GM18951 (cell line): ENCODE results near the gene DCAKD.

Experiments used
- POLR2A ChIP-seq: IDR thresholded peaks from 4 replicates; pipeline ENCODE4 v1.6.1; 2011; ENCODE audit warnings: mild to moderate bottlenecking; ENCODE audit not compliant: insufficient read length, insufficient read depth; ENCODE audit errors: extremely low read depth
- in situ Hi-C: fragments of 300-500 bp; cut with MboI; formaldehyde crosslinking; loops from one replicate; pipeline ENCODE4 v1.12.0; 2022; ENCODE audit warnings: low sequenced_read_pairs, mixed read lengths, inconsistent platforms; ENCODE audit not compliant: unreplicated experiment

The DCAKD gene

DNA sequence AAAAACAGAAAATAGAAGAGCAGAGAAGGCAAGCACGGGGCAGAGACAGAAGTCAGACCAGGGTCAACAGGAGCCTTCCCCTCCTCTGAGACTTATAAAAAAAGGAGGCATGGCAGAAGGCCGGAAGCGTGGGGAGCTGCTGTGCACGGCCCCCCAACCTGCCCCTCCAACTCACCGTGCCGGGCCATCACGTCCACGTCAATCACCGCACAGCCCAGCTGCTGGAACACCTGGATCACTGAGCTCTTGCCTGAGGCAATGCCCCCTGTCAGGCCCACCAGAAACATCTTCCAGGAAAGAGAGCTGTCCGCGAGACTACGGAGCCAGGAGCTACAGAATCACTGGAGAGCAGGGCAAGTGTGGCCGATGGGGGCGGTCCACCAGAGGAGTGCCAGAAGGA, 16.8 kb downstream of the DCAKD start:
- no peak for TF ChIP-seq POLR2A
- in situ Hi-C loops = no loop called here

DNA sequence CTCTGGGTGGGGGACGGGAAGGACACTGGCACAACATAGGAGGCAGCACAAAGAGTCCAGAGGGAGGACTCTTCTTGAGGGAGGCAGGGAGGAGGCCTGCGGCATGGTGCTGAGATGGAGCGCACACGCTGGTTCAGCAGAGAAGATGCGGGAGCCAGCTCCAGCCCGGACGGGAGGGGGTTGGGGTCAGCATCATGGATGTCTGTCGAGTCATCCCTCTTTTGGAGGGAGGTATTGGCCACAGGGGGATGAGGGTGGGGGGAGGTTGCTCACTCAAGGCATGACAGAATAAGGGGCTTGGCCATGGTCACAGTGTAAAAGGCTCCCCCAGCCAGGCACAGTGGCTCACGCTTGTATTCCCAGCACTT, 19.3 kb downstream of the DCAKD start:
- TF ChIP-seq POLR2A = no peak
- in situ Hi-C loops = no loop called here

DNA sequence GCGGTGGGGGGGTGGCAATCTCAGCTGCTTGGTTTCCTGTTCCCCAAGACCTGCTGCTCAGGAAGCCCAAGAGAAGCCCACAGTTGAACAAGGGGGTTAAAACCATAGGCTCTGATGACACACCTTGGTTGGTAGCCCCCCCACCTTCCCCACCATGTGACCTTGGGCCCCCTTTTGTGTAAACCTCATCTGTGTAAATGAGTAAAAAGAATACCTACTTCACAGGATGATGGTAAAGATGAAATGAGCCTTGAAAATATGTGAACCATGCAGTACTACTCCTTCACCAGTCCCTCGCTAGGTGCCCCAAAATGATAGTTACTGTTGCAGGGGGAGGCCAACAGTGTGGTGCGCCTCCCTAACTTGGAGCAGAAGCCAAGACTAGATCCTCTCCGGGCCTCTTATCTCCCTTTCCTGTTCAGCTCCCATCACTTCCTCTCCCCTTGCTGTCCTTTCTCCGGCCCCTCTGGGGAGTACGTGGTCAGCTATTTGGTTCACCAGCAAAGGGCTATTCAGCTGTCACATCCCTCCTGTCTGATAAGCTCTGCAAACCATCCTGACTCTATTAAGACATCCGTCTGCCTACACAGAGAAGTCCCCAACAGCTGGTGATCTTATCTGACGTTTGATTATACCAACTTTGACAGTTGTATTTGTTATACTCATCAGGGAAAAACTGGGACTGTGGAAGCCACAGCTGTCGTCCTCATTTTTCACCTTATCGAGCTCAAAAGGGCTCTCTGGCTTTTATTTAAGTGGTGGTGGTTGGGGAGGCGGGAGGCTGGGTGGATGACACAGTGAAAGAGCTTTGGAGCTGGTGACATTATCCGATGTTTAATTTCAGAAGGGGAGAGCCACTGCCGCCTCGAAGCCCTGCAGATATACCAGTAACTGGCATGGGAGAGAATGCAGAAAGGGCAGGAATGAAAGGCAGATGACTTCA, 19.9 kb downstream of the DCAKD start:
- no peak for TF ChIP-seq POLR2A
- in situ Hi-C loops = no loop called here

DNA sequence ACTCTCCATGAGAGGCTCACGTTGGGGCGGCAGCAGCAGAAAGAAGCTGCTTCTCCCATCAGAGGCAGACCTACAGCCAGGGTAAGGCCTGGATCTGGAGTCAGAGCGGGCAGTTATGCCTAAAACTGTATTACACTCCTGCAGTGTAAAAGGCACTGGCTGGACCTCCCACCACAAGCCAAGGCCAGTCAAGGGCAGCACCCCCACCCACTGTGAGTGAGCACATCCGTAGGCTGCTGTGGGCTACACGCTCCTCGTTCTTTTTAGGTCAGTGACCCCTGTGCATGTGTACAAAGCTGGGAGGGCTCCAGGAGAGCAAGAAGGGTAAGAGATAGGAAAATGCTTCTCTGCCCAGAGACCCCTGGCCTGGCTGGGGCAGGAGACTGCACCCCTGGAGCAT, 20.7 kb downstream of the DCAKD start:
- in situ Hi-C loops = no loop called here
- TF ChIP-seq POLR2A = no peak

DNA sequence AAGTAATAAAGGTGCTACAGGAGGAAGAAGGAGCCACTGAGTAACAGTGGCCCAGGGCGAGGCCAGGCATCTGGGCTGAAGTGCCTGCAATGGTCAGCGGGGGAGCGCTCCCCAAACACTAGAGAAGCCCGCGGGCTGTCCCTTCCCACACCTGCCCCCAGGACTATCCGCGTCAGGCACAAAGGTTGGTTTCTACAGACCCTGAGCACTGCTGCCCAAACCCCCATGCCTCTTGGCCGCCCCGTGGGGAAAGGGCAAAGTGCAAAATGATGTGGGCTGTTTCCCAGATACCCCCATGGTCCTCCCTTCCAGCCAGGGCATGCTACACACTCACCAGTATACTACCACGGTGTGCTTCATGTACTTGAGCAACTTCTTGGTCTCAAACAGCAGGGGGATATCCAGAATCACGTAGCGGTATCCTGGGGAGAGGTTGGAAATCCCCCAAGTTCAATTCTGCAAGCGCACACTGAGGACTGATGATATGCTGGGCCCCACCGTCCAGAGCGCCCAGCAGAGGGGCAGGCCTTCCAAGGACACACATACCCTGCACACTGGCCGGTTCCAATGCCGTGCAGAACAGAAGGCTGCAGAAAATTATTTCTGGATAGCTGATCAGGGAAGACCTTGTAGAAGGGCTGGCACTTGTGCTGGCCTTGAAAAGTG, 21.5 kb downstream of the DCAKD start:
- in situ Hi-C loops = no loop called here
- TF ChIP-seq POLR2A = no peak

DNA sequence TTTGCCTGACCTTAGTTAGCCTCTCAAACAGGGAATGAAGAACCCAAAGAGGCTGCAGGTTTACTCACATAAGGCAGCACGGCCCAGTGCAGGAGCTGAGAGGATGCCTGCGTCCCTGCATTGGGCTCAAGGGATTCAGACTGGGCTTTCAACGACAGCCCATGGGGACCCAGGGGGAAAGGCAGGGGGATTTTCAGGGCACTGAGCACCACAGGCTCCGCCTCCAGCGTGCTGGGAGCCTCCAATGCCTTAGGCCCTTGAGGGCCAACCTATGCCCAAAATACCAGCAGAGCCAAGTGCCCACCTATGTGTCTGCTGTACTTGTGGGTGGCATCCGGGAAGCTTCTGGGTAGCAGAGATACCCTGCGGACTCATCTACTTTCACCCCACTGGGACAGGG, 22.3 kb downstream of the DCAKD start:
- in situ Hi-C loops = no loop called here
- no peak for TF ChIP-seq POLR2A

DNA sequence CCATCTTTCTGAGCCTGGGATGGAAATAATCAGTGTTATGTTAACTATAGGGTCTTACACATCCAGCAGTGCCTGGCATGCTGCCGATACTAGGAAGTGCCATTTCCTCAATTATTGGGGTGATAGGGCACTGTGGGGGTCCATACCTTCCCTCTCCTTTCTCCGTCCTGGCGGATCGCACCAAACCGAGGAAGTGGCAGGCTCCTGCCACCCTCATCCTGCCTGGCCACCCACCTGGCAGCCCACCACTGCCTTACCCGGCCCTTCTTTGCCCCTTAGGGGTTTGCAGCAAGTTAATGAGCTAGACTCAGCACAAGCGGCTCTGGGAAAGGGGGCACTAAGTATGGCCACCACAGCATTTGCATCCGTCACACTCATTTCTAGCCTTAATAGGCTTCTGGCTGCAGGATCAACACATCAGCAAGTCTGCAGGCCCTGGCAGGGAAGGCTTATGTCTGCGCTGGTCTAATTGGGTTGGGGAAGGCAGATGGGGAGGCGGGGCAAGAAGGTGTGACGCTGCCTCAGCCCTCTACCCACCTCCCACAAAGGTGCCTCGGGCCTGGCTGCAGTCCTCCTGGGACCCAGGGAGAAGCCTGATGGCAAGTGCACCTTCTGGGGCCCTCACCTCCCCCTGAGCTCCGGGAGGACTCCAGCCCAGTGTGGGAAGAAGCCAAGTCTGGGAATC, 28.6 kb downstream of the DCAKD start:
- in situ Hi-C loops = no loop called here
- no peak for TF ChIP-seq POLR2A

DNA sequence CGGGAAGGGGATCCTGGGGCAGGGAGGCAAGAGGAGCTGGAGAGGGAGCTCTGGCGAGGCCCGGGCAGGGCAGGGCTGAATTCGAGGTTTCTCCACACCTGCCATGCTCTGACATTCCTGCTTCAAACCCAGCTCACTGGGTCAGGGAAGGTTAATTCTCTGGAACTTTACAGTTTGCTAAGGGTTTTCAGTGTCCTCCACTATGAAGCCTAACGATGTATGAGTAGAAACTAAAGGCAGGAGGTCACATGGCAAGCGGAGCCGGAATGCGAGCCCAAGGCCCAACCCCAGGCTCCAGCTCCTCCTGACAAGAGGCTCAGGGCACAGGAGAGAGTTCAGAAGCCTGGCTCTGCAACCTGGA, 29.2 kb downstream of the DCAKD start:
- in situ Hi-C loops = no loop called here
- TF ChIP-seq POLR2A = no peak

DNA sequence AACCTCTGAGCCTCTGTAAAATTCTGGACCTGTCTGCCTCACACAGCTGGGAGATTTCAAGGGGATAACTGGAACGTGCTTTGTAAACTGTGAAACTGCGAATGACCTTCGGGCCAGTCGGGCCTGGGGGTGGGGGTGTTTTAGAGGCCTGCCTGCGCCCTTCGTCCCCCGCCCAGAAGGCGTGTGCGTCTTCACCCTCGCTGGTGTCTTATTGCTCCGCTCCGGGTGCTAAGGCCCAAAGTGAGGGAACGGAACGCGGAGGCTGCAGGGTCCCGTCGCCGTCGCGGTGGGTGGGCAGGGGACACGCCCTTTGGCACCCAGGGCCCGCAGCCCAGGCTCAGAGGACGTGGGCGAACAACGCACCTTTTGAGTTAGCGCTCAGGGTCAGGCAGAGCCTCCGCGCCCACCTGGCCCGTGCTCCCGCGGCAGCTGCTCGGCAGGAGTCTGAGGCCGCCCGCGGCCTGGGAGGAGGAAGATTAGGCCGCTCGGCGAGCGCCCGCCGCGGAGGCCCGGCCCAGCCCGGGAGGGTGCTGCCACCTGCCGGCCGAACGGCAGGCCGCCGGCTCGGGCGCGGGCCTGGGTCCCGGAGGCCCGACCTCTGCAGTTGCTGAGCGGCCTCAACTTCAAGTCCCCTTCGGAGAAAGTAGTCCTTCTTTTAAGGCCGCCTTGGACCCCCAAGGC, 29.7 kb downstream of the DCAKD start:
- in situ Hi-C loops = no loop called here
- no peak for TF ChIP-seq POLR2A

DNA sequence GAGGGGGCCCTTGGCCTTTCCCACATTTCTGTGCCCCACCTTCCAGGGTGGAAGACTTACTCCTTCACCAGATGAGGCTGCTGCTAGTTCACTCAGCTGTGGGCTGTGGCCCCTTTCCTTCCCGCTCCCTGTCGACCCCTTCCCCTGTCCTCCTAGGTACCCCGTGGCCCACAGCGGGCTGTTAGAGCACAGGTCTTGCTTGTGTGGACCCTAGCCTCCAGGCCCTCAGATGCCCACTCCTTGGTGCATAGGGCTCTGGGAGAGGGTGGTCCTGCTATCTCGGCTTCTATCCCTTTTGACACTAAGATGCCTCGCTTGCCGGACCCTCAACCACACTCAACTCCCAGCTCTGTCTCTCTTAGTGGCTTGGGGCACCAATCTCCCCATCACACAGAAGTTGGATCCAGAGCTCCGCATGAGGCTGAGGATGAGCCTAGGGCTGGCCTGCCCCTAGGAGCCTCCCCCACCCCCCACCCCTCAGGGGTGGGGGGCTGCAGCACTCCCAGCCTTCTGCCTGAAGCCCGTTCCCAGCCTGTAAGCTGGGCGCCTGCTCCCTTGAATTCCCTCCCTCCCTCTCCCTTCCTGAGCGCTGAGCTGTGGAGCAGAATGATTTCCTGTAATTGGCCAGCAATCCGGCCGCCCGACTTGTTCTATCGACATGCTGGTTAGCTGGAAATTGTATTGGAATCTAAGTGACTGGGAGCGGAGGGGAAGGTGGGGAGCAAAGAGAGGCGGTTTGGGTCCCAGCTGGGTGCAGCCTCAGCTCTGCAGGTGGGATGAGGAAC, 30.9 kb downstream of the DCAKD start:
- in situ Hi-C loops = no loop called here
- no peak for TF ChIP-seq POLR2A

DNA sequence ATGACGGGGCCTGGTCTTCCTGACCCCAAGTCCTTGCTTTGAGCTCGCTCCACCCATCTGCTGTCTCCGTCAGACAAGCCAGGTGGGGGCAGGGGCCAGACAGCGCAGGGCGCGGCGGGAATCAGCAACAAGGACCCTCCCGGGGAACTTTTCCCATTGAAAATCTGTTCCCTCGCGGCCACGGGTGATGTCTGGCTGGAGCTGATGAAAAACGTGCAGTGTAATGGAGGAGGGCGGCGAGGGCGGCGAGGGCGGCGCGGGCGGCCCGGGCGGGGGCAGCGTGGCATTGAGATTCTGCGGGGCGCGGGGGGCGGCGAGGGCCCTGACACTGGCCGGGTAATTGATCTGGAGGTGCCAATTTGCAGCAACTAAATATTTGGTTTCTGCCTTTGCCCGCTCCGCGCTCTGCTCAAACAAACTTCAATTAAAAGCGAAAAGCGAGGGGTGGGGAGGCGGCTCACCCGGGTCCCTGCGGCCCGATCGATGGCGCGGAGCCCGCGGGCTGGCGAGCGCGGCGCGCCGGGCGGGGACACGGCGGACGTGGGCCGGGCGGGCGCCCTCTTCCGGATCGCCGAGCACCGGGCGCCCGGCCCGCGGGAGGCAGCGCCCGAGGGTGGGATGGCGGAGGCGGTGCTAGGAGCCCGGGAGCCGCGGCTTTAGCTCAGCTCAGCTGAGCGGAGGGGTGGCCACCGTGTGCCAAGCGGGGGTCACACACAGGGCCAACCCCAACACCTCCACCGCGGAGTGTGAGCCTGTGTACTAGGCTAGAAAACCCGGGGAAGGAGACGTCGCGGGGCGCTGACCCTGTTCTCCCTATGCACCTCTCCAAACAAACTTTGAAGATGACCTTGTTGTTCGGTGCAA, 32.4 kb downstream of the DCAKD start:
- in situ Hi-C loops = loop anchor here (10.0 kb wide), 1 partner anchor 94 kb away; no protein-coding TSS in a partner anchor
- no peak for TF ChIP-seq POLR2A

DNA sequence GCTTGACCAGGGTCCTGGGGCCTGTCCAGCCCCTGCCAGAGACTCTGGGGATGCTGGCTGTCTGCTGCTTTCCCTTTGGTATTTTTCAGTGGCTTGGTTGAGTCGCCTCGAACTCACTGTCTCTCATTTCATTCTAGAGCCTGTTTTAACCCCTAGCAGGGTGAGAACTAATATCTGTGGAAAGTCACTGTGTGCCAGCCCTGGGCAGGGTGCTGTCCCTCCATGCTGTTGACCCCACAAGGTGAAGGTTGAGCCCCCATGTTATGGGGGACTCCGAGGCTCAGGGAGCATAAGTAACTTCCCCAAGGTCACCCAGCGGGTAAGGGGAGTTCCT, 33.0 kb downstream of the DCAKD start:
- no peak for TF ChIP-seq POLR2A
- in situ Hi-C loops = loop anchor here (10.0 kb wide), 1 partner anchor 94 kb away; no protein-coding TSS in a partner anchor

DNA sequence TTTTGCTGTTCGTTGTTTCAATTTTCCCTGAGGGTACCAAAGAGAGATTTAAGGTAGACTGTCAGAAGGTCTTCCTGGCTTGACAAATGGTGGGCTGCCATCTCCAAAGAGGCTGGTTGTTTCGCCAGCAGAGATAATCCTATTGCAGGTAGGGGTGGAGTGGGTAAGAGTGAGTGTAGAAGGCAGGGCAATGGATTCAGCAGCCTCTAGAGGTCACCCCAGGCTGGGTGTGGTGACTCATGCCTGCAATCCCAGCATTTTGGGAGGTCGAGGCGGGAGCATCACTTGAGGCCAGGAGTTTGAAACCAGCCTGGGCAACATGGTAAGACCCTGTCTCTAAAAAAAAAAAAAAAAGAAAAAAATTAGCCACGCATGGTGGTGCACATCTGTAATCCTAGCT, 34.6 kb downstream of the DCAKD start:
- in situ Hi-C loops = loop anchor here (10.0 kb wide), 1 partner anchor 92 kb away; no protein-coding TSS in a partner anchor
- TF ChIP-seq POLR2A = no peak
